H1 (cell line): ENCODE measurements around the gene KRT3. TPM values are rescaled to one million over a fixed set of nuclear protein-coding genes. Genes with fewer than 3 reads are reported as not detected.

Source experiments
- CBX8 ChIP-seq: fragments of 300-800, 300-1000 bp; sonication (generic); IDR thresholded peaks from 2 replicates; pipeline ENCODE4 v1.7.1; 2016; ENCODE audit warnings: low read depth, low read length, borderline replicate concordance
- CHD2 ChIP-seq: IDR thresholded peaks from 2 replicates; pipeline ENCODE4 v1.6.1; 2012; ENCODE audit warnings: low read length, improper control_type of control experiment
- HDAC6 ChIP-seq: IDR thresholded peaks from one replicate; pipeline ENCODE4 v1.7.1; 2012; ENCODE audit warnings: low read depth, mild to moderate bottlenecking, inconsistent platforms, low read length, moderate library complexity
- polyA plus RNA-seq, 7 experiments: library from polyadenylated mRNA; depleted of rRNA in 3 of 7; stranded (reverse) in 5 of 7; unstranded in 2 of 7; fragments of >200 nt in 5 of 7; fragments of 200-250 nt in 2 of 7; gene quantifications; 1 replicate in 5 of 7; 2 replicates in 1 of 7; 4 replicates in 1 of 7; pipeline versions ENCODE4 v1.2.1 to v1.2.3, GENCODE V29; 2011 to 2013; ENCODE audit warnings: missing spikeins in 2 of 7, mixed read lengths in 2 of 7
- total RNA-seq: library from RNA; stranded (reverse); fragmentation: NEBNext Ultra II Directional; extraction: Animal tissue kit (Norgen Biotek cat#: 25700); gene quantifications from 2 replicates; pipeline ENCODE4 v1.2.1, GENCODE V29; 2021

KRT3 gene
- total and polyA plus RNA-seq, 2 of the 8 experiments (the other 6 are each of a cell fraction or from before 2014, with no cell fraction given): not detected

GRCh38 chr12:52774629-52775250, 21.2 kb downstream of the KRT3 start (continued):
- TF ChIP-seq CHD2: no peak
- no peak for TF ChIP-seq HDAC6
- no peak for TF ChIP-seq CBX8
